Endothelial cell of umbilical vein (primary cell): ENCODE measurements around the gene COPS6. TPM values are rescaled to one million over a fixed set of nuclear protein-coding genes. Genes with fewer than 3 reads are reported as not detected.
A peak's percentile ranks its signal among the peaks of the same experiment; 100 is the strongest.

Experiments used
- BruUV-seq: library from RNA; stranded (reverse); fragments of 400-500 nt; replicated peaks from 2 replicates; lab custom pipeline; 2021; lab: Mats Ljungman, UMichigan
- CTCF ChIA-PET: fragments of 300-600, 350-600 bp; sonication (Branson Sonifier 250); formaldehyde crosslinking; loops from one replicate; lab custom pipeline; 2021; ENCODE audit warnings: antibody characterized with exemption, inconsistent platforms; lab: Charles Lee
- POLR2A ChIA-PET: fragments of 300-600, 350-600 bp; sonication (Branson Sonifier 250); formaldehyde crosslinking; loops from one replicate; lab custom pipeline; 2021; ENCODE audit warnings: antibody characterized with exemption, inconsistent platforms; lab: Charles Lee
- DNase-seq: peaks from one replicate; pipeline ENCODE4 v3.0.0-alpha.2; 2011; ENCODE audit warnings: low read depth, low spot score
- FAIRE-seq: peaks from 2 replicates; lab custom pipeline; 2011; peaks lifted over from hg19 to GRCh38; lab: Jason Lieb, UNC
- H2AFZ ChIP-seq: 2 replicates; pipeline ENCODE4 v1.6.0; 2012; ENCODE audit warnings: low read depth, low read length, control low read depth, inconsistent platforms
- H3K27ac ChIP-seq: 2 replicates; pipeline ENCODE4 v1.5.1; 2011; ENCODE audit warnings: low read depth, mild to moderate bottlenecking, control low read depth, low read length, moderate library complexity; ENCODE audit not compliant: insufficient read depth
- H3K27me3 ChIP-seq, 2 experiments: 2 replicates each; pipeline versions ENCODE4 v1.6.0 to v1.6.1; 2011; ENCODE audit warnings: low read length in 2 of 2, mixed read lengths in 1 of 2; ENCODE audit not compliant: control insufficient read depth in 2 of 2, insufficient read depth in 2 of 2
- H3K36me3 ChIP-seq, 2 experiments: 2 replicates in 1 of 2; 3 replicates in 1 of 2; pipeline ENCODE4 v1.5.1; 2011; ENCODE audit warnings: low read length in 2 of 2, mild to moderate bottlenecking in 1 of 2, moderate library complexity in 1 of 2; ENCODE audit not compliant: control insufficient read depth in 2 of 2, insufficient read depth in 2 of 2; ENCODE audit errors: extremely low read depth in 1 of 2
- H3K4me1 ChIP-seq: 3 replicates; pipeline ENCODE4 v1.5.1; 2011; ENCODE audit warnings: mild to moderate bottlenecking, low read length; ENCODE audit not compliant: control insufficient read depth, insufficient read depth; ENCODE audit errors: extremely low read depth
- H3K4me2 ChIP-seq: 2 replicates; pipeline ENCODE4 v1.6.1; 2011; ENCODE audit warnings: low read length, control low read depth, mixed read lengths; ENCODE audit not compliant: insufficient read depth
- H3K4me3 ChIP-seq, 3 experiments: fragments of 200-600 bp in 1 of 3; sonication (generic), shearing (Covaris generic) in 1 of 3; replicated peaks in 1 of 3; 2 replicates each; pipeline ENCODE4 v1.5.1; 2011 to 2016; ENCODE audit warnings: control low read depth in 3 of 3, low read length in 3 of 3, mild to moderate bottlenecking in 2 of 3, inconsistent platforms in 1 of 3, low read depth in 1 of 3, moderate library complexity in 1 of 3; ENCODE audit not compliant: insufficient read depth in 1 of 3
- H3K79me2 ChIP-seq: 2 replicates; pipeline ENCODE4 v1.6.0; 2012; ENCODE audit warnings: low read length, inconsistent platforms; ENCODE audit not compliant: control insufficient read depth, insufficient read depth
- H3K9ac ChIP-seq: replicated peaks from 2 replicates; pipeline ENCODE3; 2011; ENCODE audit warnings: low read length, control low read depth; ENCODE audit not compliant: insufficient read depth; ENCODE audit errors: extremely low read depth
- H3K9me1 ChIP-seq: replicated peaks from 3 replicates; pipeline ENCODE4 v1.6.0; 2011; ENCODE audit warnings: mild to moderate bottlenecking, low read length; ENCODE audit not compliant: control insufficient read depth, insufficient read depth; ENCODE audit errors: extremely low read depth
- H3K9me3 ChIP-seq: replicated peaks from 2 replicates; pipeline ENCODE4 v1.5.1; 2012; ENCODE audit warnings: low read length, inconsistent platforms; ENCODE audit not compliant: control insufficient read depth, insufficient read depth
- H4K20me1 ChIP-seq: replicated peaks from 2 replicates; pipeline ENCODE3; 2011; ENCODE audit warnings: mild to moderate bottlenecking, low read length; ENCODE audit not compliant: control insufficient read depth, insufficient read depth; ENCODE audit errors: extremely low read depth
- CTCF ChIP-seq, 2 donors: IDR thresholded peaks; 1 replicate in 1 of 2; 2 replicates in 1 of 2; pipeline ENCODE4 v1.5.1; 2011; ENCODE audit warnings: low read length in 2 of 2, mild to moderate bottlenecking in 2 of 2, moderate library complexity in 2 of 2, control low read depth in 1 of 2, inconsistent platforms in 1 of 2, low read depth in 1 of 2; ENCODE audit not compliant: insufficient read depth in 1 of 2; ENCODE audit errors: extremely low read depth in 1 of 2
- EZH2 ChIP-seq: IDR thresholded peaks from 2 replicates; pipeline ENCODE4 v1.6.1; 2012; ENCODE audit warnings: borderline replicate concordance, low read depth, mild to moderate bottlenecking, moderate library complexity, low read length, inconsistent platforms; ENCODE audit not compliant: severe bottlenecking
- FOS ChIP-seq: IDR thresholded peaks from 2 replicates; pipeline ENCODE4 v1.6.1; 2011; ENCODE audit warnings: mild to moderate bottlenecking, low read length, moderate library complexity, borderline replicate concordance; ENCODE audit not compliant: insufficient read depth
- GATA2 ChIP-seq: IDR thresholded peaks from 2 replicates; pipeline ENCODE4 v1.7.0; 2011; ENCODE audit warnings: low read depth, mild to moderate bottlenecking, moderate library complexity, mixed read lengths, low read length; ENCODE audit not compliant: insufficient read length, insufficient read depth
- JUN ChIP-seq: IDR thresholded peaks from 2 replicates; pipeline ENCODE4 v1.6.1; 2011; ENCODE audit warnings: borderline replicate concordance, low read depth; ENCODE audit not compliant: insufficient read length, insufficient read depth
- MYC ChIP-seq: IDR thresholded peaks from one replicate; pipeline ENCODE4 v1.6.1; 2011; ENCODE audit warnings: mild to moderate bottlenecking, low read depth, low read length
- POLR2A ChIP-seq: IDR thresholded peaks from 2 replicates; pipeline ENCODE4 v1.6.1; 2012; ENCODE audit warnings: low read depth, mild to moderate bottlenecking, control low read depth, low read length
- POLR2AphosphoS5 ChIP-seq: IDR thresholded peaks from 2 replicates; pipeline ENCODE4 v1.6.1; 2012; ENCODE audit warnings: low read depth, mild to moderate bottlenecking, control low read depth, low read length, moderate library complexity; ENCODE audit not compliant: insufficient read depth
- dilution Hi-C: fragments of 300-500 bp; cut with MboI; formaldehyde crosslinking; loops from one replicate; pipeline ENCODE4 v1.15.0; 2019; ENCODE audit warnings: low sequenced_read_pairs; ENCODE audit not compliant: extremely low pct_ligation_motif_present
- intact Hi-C: fragments of 100-400 bp; cut with micrococcal nuclease; formaldehyde crosslinking; loops from one replicate; pipeline ENCODE4 v1.10.0; 2022
- polyA plus RNA-seq, 4 experiments: library from polyadenylated mRNA; depleted of rRNA in 3 of 4; stranded (reverse) in 3 of 4; unstranded in 1 of 4; fragments of >200 nt; gene quantifications; 2 replicates each; pipeline versions ENCODE4 v1.2.1 to v1.2.3, GENCODE V29; 2011 to 2012; ENCODE audit warnings: missing spikeins in 1 of 4
- total RNA-seq: library from RNA; stranded (reverse); gene quantifications from 2 replicates; pipeline ENCODE4 v1.2.3, GENCODE V29; 2021
- TF ChIP-seq, protein P1 (sequence below): IDR thresholded peaks from 2 replicates; pipeline ENCODE4 v1.6.1; 2011; ENCODE audit not compliant: insufficient read depth, insufficient read length

COPS6 gene
- total and polyA plus RNA-seq, 2 donors (not counting 3 experiments of a cell fraction or from before 2014, with no cell fraction given): 188 to 251 TPM

DNA sequence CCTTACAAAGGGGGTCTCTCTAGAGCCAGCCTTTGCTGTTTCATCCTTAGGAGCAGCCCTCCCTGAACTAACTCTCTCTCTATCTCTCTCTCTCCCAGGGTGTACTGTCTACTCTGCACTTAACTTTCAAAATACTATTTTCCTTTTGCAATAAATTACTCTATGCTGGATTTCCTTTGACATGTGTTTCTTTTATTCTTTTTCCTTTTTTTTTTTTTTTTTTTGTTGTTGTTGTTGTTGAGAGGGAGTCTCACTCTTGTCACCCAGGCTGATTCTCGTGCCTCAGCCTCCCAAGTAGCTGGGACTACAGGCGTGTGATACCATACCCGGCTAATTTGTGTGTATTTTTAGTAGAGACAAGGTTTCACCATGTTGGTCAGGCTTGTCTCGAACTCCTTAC lies 5.8 kb upstream of the COPS6 start:
- dilution Hi-C loops (no loop called here), intact Hi-C loops (loop anchor here (10.0 kb wide), 1 partner anchor 168 kb away; the partner anchor contains the start of gene TRIM4)
- H3K79me2 ChIP-seq: peaks cover 33% of the 10 kb centered on the region
- peaks cover 27% of the 10 kb centered on the region for H3K4me1 ChIP-seq
- H3K9me3 ChIP-seq: no peaks in the 10 kb centered on the region
- H2AFZ ChIP-seq: peak overlapping the region; percentile 26
- H3K9me1 ChIP-seq: no peaks in the 10 kb centered on the region
- H3K4me3 ChIP-seq: no peak overlapping the region
- TF ChIP-seq CTCF (IDR thresholded peaks at IDR 0.05; ENCODE audit: extremely low read depth in 1 of 2, insufficient read depth in 1 of 2, low read depth in 1 of 2, low read length in 2 of 2): no peak
- TF ChIP-seq POLR2AphosphoS5: no peak
- ChIA-PET CTCF (interaction anchor here (0.6 to 1.9 kb wide), 13 partner anchors 7 to 170 kb away, joined by 3 to 17 read pairs (median 4); partner anchors contain the start of genes AP4M1, GJC3, MBLAC1 and MCM7), POLR2A (interaction anchor here (0.6 to 1.1 kb wide), 4 partner anchors 12 to 86 kb away, joined by 3 to 15 read pairs (median 4); partner anchors contain the start of genes AP4M1 and MCM7)
- FAIRE-seq: no peak
- H3K27ac ChIP-seq: peak overlapping the region; percentile 42
- BruUV-seq: no TSS peak
- peaks cover 0 to 7% of the 10 kb centered on the region in 2 experiments for H3K36me3 ChIP-seq
- no peaks in the 10 kb centered on the region for H3K27me3 ChIP-seq
- peak overlapping the region; percentile 36 for H3K9ac ChIP-seq
- no peak for DNase-seq
- no peak overlapping the region for H3K4me2 ChIP-seq
- no peaks in the 10 kb centered on the region for H4K20me1 ChIP-seq

GRCh38 chr7:100085515-100085914 lies 3.3 kb upstream of the COPS6 start:
- H3K27me3 ChIP-seq: no peaks in the 10 kb centered on the region
- no peak for FAIRE-seq
- CTCF ChIA-PET: no interaction called here
- dilution Hi-C loops (no loop called here), intact Hi-C loops (loop anchor here (10.0 kb wide), 1 partner anchor 171 kb away; the partner anchor contains the start of gene TRIM4)
- H3K9me3 ChIP-seq: no peaks in the 10 kb centered on the region
- POLR2A ChIA-PET: no interaction called here
- H3K4me2 ChIP-seq: no peak overlapping the region
- H3K36me3 ChIP-seq: peaks cover 0 to 3% of the 10 kb centered on the region in 2 experiments
- H3K9me1 ChIP-seq: no peaks in the 10 kb centered on the region
- H3K4me1 ChIP-seq: peaks cover 37% of the 10 kb centered on the region
- peak overlapping the region; percentile 94 for H3K27ac ChIP-seq
- TF ChIP-seq EZH2: no peak
- TF ChIP-seq POLR2AphosphoS5: no peak
- no peak for TF ChIP-seq JUN
- no peak for TF ChIP-seq MYC
- TF ChIP-seq POLR2A: no peak
- no peak for TF ChIP-seq GATA2
- TF ChIP-seq, protein P1, sequence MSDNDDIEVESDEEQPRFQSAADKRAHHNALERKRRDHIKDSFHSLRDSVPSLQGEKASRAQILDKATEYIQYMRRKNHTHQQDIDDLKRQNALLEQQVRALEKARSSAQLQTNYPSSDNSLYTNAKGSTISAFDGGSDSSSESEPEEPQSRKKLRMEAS: no peak
- TF ChIP-seq CTCF (IDR thresholded peaks at IDR 0.05; ENCODE audit: extremely low read depth in 1 of 2, insufficient read depth in 1 of 2, low read depth in 1 of 2, low read length in 2 of 2): no peak
- TF ChIP-seq FOS: no peak
- H2AFZ ChIP-seq: no peak overlapping the region
- no peaks in the 10 kb centered on the region for H4K20me1 ChIP-seq
- no TSS peak for BruUV-seq
- DNase-seq: no peak
- no peak overlapping the region for H3K4me3 ChIP-seq
- H3K79me2 ChIP-seq: peaks cover 24% of the 10 kb centered on the region
- no peak overlapping the region for H3K9ac ChIP-seq
